ENCODE data around the gene FAM234B. TPM values are rescaled to one million over a fixed set of nuclear protein-coding genes. Genes with fewer than 3 reads are reported as not detected.
"Not testable (repeated sequence)": the region's sequence is repeated elsewhere in the genome, so short reads cannot be mapped to it uniquely, and the experiment has no call there.

FAM234B gene
- total RNA-seq, 1 experiment from 2014 or later: 3.3 TPM

- H3K9me3 ChIP-seq (ENCODE audit: low read length): no peaks in the 10 kb centered on the region
- H2AFZ ChIP-seq (ENCODE audit: low read length): no peak overlapping the region
- no peaks in the 10 kb centered on the region for H3K36me3 ChIP-seq (ENCODE audit: low read depth, low read length)
- ChIA-PET POLR2A (ENCODE audit: unreplicated experiment) (no interaction called here), CTCF (no interaction called here)
- TF ChIP-seq CTCF (conservative IDR thresholded peaks at IDR 0.05; ENCODE audit: low read depth, low read length) (no peak), EZH2phosphoT487 (IDR thresholded peaks at IDR 0.05; ENCODE audit: borderline replicate concordance, low read length) (no peak)
- no peaks in the 10 kb centered on the region for H3K79me2 ChIP-seq (ENCODE audit: low read length)
- no peaks in the 10 kb centered on the region for H3K4me1 ChIP-seq (ENCODE audit: insufficient read depth, low read length)
- no TSS peak for BruUV-seq (replicated peaks)
- H3K27ac ChIP-seq (ENCODE audit: low read length): no peak overlapping the region
- intact Hi-C loops (cut with micrococcal nuclease): no loop called here
- DNase-seq (no peak), ATAC-seq (no peak)
- no peaks in the 10 kb centered on the region for H4K20me1 ChIP-seq (ENCODE audit: low read length)
- no peaks in the 10 kb centered on the region for H3K9me2 ChIP-seq (replicated peaks; ENCODE audit: low read length)
- H3F3A ChIP-seq (ENCODE audit: low read length, unreplicated experiment): no peaks in the 10 kb centered on the region
- H3K9ac ChIP-seq (ENCODE audit: low read length): no peak overlapping the region
- no peaks in the 10 kb centered on the region for H3K27me3 ChIP-seq (ENCODE audit: low read length)
- H3K4me2 ChIP-seq (ENCODE audit: low read length): no peak overlapping the region
- no peak overlapping the region for H3K4me3 ChIP-seq (ENCODE audit: low read length)
Measured at GRCh38 chr12:13032164-13032563, 12.0 kb upstream of the FAM234B start.

GRCh38 chr12:13033476-13033875, 10.7 kb upstream of the FAM234B start:
- TF ChIP-seq CTCF (conservative IDR thresholded peaks at IDR 0.05; ENCODE audit: low read depth, low read length) (no peak), EZH2 (IDR thresholded peaks at IDR 0.05; ENCODE audit: low read length, unreplicated experiment) (no peak), EZH2phosphoT487 (IDR thresholded peaks at IDR 0.05; ENCODE audit: borderline replicate concordance, low read length) (no peak)
- no peaks in the 10 kb centered on the region for H3K4me1 ChIP-seq (ENCODE audit: insufficient read depth, low read length)
- H3K27ac ChIP-seq (ENCODE audit: low read length): no peak overlapping the region
- H3K4me2 ChIP-seq (ENCODE audit: low read length): no peak overlapping the region
- no peaks in the 10 kb centered on the region for H3K27me3 ChIP-seq (ENCODE audit: low read length)
- no peak overlapping the region for H2AFZ ChIP-seq (ENCODE audit: low read length)
- no TSS peak for BruUV-seq (replicated peaks)
- intact Hi-C loops (cut with micrococcal nuclease): no loop called here
- H3K36me3 ChIP-seq (ENCODE audit: low read depth, low read length): no peaks in the 10 kb centered on the region
- no peaks in the 10 kb centered on the region for H3K9me3 ChIP-seq (ENCODE audit: low read length)
- no peak overlapping the region for H3K4me3 ChIP-seq (ENCODE audit: low read length)
- no peak for DNase-seq
- H3K9ac ChIP-seq (ENCODE audit: low read length): no peak overlapping the region
- CTCF ChIA-PET: no interaction called here
- H4K20me1 ChIP-seq (ENCODE audit: low read length): no peaks in the 10 kb centered on the region
- H3K79me2 ChIP-seq (ENCODE audit: low read length): no peaks in the 10 kb centered on the region
- POLR2A ChIA-PET (ENCODE audit: unreplicated experiment): no interaction called here
- no peaks in the 10 kb centered on the region for H3F3A ChIP-seq (ENCODE audit: low read length, unreplicated experiment)
- no peaks in the 10 kb centered on the region for H3K9me2 ChIP-seq (replicated peaks; ENCODE audit: low read length)
- no peak for ATAC-seq

- H3K9me3 ChIP-seq (ENCODE audit: low read length); ATAC-seq; H3K4me1 ChIP-seq (ENCODE audit: insufficient read depth, low read length); H3K79me2 ChIP-seq (ENCODE audit: low read length); H3K4me3 ChIP-seq (ENCODE audit: low read length); H4K20me1 ChIP-seq (ENCODE audit: low read length); H3K27ac ChIP-seq (ENCODE audit: low read length); H3K4me2 ChIP-seq (ENCODE audit: low read length); intact Hi-C loops (cut with micrococcal nuclease); H3K27me3 ChIP-seq (ENCODE audit: low read length); H3K9ac ChIP-seq (ENCODE audit: low read length); H3F3A ChIP-seq (ENCODE audit: low read length, unreplicated experiment); H2AFZ ChIP-seq (ENCODE audit: low read length); DNase-seq; H3K9me2 ChIP-seq (replicated peaks; ENCODE audit: low read length); BruUV-seq (replicated peaks); H3K36me3 ChIP-seq (ENCODE audit: low read depth, low read length); CTCF ChIA-PET: not testable (repeated sequence)
- POLR2A ChIA-PET (ENCODE audit: unreplicated experiment): interaction anchor here (0.7 kb wide), 1 partner anchor 20 kb away, joined by 3 read pairs; no protein-coding TSS in a partner anchor
Measured at GRCh38 chr12:13035335-13035734, 8.8 kb upstream of the FAM234B start.

Data from PC-3 (cell line).